Pulmonary artery endothelial cell (primary cell): ENCODE data around the gene CDH4. TPM values are rescaled to one million over a fixed set of nuclear protein-coding genes. Genes with fewer than 3 reads are reported as not detected.

Source experiments
- DNase-seq: peaks from one replicate; pipeline ENCODE4 v3.0.0-alpha.2; 2011; ENCODE audit warnings: low read depth, low spot score
- total RNA-seq: library from RNA; depleted of rRNA; stranded (reverse); fragments of >200 nt; gene quantifications from 2 replicates; pipeline ENCODE4 v1.2.3, GENCODE V29; 2014

The CDH4 gene
- total RNA-seq, 1 donor from 2014 or later = 7.5 TPM

DNA sequence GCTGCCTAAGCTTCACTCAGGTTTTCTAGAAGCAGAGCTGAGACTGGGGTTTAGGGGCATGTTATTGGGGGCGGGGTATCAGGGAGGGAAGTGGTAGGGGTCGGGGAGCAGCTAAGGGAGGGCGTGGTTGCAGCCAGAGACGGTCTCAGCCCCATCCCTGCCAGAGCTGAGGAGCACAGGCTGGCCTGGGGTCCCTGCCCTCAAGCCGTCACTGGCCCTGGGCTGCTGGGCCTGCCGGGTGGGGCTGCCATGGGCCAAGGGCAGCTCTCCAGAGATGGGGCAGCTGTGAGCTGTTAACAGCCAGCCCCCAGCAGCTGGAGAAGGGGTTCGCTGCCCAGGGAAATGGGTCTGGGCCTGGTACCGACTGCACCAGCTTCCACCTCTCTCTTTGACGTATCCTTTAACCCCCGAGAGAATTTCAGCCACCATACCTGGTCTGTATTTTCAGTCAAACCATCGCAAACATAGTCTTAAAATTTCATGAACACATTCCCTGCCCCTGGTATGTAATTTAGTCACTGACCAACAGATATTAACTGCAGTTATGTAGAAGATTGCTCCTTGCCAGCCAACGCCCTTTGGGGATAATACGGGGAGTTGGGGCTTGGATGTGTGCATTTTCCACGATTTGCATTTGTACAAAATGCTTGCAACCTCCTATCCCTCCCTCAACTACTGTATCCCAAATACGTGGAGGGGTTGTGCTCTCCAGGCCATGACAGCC is 560.2 kb downstream of the CDH4 start:
- DNase-seq = no peak

DNA sequence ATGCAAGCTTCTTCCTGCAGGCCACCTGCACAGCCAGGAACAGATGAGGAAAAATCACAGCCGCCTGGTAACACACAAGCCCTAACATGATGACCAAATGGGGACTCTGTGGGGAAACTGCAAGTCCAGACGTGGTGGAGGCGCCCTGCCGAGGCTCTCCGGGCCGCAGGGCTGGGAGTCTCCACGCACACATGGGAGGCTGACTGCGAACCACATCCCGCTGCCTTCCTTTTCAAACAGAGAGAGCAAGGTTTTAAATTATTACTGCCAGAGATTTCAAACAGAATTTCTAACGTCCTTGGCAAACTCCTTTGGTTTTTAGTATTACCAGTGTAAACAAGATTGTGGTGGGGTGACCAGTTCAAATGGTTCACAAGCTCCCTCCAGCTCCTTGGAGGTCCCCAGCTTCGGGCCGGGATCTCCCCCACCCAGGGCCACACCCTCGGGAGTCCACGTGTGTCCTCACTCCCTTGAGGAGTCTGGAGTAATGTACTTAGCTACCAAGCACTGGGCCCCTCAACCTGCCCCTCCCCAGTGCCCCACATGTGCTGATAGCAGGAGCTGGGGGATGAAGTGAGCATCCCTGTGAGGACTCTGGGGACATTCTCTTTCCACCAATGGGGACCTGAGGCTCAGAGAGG is 560.9 kb downstream of the CDH4 start:
- DNase-seq = no peak

DNA sequence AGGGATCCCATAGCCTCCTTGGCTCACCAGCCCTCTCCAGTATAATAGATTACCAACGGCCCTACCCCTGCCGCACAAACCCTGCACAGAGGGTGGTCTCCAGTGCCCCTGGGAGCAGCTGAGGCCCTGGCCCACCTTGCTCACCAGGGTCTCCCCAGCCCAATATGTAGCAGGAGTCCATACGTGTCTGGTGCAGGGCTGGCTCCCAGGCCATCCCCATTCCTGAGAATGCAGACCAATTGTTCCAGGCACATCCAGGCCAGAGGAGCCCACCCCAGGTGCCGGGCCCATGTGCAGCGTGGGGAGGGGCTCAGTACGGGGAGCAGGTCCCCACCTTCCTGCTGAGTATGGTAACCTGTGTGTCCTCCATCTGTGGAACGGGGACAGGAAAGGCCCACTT is 561.7 kb downstream of the CDH4 start:
- no peak for DNase-seq

DNA sequence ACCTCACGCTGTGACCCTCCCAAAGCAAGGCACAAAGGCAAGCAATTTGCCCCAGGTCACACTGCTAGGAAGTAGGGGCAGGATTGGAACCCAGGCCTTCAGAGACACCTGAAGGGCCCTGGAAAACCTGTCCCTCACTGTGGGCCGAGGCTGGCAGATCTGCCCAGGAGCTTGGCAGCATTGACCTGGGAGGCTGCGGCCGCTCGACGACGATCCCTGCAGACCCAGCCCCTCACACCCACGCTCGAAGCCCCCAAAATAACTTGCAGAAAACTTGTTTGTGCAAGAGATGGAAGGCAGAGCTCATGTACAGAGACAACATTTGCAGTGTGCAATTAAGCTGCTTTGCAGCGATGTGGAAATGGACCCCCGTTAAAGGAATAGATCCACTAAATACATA is 562.2 kb downstream of the CDH4 start:
- DNase-seq = no peak

DNA sequence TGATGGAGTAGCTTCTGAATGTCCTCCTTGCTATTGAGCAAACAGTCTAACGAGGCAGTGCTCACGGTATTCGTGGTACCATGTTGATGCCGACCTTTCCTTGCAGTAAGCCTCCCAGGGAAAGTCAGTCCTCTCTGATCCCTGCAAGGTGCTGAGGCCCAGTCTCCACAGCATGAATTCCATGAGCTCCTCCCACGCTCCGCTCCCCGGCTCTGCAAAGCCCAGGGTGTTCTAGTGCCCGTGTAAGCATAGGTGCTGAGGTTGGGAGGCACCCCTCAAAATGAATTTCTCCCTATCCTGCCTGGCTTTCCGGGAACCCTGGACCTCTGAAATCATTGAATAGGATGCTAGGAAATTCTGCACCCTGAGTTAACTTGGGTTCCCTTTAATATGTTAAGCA is 562.7 kb downstream of the CDH4 start:
- DNase-seq = no peak

DNA sequence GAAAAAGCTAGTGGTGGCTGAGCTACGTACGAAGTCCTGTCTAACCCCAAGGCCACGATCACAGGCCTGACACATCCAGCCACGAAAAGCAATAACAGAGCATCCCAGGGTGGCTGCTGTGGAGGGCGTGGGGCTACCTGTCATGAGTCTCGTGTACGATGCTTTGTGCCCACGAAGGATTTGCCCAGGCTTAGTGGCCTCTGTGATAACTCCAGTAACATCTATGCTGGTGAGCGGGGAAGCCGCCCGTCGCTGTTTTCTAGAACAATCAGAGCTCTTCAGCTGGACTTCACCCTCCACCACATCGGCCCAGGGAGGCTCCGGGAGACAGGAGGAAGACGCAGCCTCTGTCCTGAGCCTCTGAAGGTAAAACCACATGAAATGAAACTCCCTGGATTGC is 563.1 kb downstream of the CDH4 start:
- DNase-seq = no peak

DNA sequence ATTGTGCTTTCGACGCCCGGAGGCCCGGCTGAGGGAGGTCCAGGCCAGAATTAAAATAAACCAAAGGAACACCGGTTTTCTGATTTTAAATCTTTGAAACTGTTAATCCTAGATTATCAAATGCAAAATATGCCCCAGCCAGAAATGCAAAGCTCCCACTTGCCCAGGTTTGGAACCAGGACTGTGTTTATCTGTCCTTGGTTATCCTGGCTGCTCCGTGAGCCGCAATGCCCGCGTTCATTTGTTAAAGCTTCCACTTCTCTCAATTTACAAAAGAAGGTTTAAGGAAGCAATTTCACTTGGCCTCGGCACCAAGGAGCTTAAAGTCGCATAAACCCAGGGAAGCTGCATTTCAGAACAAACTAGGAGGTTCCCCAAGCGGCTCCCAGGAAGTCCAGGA is 563.6 kb downstream of the CDH4 start:
- no peak for DNase-seq

DNA sequence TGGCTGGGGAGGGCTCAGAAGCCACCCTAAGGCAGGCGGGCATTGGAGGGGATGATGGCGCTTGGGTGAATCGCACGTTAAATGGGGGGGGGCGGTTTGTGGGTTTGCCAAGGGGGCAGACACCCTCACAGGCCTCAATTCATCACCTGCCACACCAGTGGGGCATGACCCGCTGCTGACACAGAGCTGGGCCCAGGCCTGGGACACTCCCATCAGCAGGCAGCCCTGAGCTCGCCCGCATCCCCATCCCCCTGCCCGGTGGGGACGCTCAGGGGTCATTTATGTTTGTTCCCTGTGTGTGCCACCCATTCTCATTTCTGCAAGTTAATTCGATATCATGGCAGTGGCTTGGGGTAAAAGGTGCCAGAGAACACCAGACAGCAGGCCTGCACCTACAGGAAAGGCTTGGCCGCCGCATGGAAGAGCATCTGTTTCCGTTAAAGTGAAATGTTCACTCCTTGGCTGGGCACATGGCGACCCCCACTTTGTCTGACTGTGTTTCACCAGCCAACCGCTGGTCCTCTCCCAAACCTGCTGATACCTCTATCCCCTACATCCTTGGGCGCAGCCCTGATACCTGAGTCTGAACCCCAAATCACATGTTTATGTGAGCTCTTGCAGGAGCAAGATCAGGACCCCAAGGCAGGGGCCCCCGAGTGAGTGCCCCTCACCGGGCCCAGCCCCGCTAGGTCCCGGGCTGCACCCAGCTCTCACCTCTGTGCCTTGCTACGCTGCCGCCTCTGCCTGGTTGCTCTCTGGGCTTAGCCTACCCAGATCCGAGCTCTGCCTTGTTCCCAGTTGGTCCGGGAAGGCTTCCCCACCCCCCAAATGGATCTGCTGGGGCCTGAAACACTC is 564.8 kb downstream of the CDH4 start:
- DNase-seq = no peak

DNA sequence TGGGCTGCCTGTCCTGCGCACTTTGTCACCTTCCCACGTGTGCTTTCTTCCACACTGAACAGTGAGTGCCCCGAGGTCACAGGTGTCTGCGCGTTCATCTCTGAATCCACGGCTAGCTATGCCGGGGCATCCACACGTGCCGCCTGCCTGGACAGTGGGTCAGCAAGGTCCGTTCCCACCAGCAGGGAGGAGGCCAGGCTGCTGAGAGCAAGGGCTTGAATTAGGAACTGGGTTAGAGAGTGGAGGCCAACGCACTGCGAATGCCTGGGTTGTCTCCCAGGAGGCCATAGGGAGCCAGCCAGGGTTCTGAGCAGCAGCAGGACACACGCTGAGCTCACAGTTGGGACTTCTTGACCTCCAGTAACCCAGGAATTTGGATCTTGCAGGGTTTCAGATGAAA is 565.5 kb downstream of the CDH4 start:
- DNase-seq = no peak

DNA sequence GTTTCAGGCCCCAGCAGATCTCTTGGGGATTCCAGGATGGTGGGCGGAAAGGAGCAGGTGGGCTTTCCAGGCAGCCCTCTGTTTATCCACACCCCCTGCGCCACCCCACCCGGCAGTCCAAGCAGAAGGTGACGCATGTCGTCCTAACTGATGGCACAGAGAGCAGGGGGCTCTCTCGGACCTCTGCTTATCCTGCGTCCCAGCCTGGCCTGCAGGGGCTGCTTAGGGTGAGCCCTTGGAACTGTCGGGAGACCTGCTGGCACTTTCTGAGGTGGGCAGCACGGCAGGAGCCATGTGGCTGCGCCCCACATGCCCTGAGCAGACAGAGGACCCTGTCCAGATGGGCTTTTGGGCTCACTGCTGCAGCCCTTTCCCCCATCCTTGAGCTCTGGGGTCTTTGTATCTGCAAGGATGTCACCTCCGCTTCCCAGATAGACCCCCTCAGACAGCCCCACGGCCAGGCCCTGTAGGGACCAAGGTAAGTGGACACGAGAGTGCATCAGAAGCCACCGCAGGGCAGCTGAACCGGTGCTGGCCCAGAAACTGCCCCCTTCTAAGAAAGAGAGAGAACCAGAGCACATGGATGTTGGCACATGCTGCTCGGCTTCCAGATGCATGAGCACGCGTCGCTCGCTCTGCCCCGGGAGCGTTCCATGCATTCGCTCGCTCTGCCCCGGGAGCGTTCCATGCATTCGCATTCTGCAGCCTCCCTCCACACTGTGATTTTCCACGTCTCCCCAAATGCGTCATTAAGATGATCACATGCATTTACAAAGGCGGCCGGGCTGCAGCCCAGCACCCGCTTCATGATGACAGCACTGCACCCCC is 566.9 kb downstream of the CDH4 start:
- DNase-seq = no peak

DNA sequence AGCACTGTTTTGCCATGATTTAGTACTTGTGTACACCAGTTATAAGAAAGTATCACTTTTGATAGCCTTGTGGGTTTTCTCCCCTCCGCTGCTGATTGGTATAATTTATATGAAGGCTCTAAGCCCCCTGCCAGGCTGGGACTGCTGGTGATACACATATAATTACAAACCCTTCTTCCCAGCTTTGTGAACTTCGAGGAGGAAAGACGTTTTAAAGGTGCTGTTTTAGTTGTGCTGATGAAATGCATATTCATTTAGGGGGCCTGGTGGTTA is 567.4 kb downstream of the CDH4 start:
- no peak for DNase-seq

DNA sequence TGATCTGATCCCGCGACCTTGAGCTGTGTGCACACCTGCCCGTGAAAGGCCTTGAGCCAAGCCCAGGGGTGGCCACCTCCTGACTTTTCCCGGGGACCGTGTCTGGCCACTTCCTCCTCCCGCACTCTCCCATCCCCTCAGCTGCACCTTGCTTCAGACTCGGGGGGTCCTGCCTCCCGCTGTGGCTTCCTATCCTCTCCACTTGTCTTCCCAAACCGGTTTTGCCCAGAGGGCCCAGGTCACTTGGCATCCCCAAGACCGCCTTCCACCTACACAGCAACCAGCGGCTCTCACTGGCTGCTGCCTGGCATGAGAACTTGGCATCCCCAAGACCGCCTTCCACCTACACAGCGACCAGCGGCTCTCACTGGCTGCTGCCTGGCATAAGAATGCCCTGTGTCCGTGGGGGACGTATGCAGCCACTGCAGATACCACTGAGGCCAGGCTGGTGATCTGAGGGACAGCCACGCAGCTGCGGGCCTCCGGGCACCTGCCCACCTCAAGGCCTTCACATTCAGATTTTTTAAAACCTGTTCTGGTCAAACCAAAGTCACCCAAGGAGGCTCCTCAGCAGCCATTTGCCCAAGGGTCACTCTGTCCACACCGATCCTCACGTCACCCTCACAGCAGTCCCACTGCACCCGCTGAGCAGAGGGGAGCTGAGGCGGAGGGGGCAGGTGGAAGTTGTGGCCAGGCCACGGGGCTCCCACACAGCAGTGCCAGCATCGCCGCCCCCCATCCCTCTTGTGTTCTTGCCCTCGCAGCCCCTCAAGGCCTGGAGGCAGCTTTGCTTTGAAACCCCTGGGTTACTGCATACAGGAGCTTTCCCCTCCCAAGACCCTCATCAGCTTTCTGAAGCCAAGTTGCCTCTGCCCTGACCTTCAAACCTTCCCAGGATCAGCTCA is 568.1 kb downstream of the CDH4 start:
- DNase-seq = no peak

DNA sequence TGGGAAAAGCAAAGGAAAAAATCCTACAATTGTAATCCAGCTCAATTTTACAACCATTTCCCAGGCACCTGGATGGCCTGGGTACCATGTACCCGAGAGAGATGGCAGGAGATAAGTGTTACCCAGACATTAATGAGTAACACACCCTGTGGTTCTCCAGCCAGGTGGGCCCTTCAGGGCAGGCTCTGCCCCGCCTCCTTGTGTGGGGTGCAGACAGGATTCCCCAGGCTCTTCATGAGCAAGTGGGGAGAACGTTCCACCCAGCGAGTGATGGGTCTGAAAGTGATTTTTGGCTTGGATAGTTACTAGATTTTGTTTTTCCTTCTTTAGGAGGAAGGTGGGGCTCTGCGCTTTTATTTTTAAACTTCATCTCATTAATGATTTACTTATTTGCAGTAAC is 569.7 kb downstream of the CDH4 start:
- DNase-seq = no peak

DNA sequence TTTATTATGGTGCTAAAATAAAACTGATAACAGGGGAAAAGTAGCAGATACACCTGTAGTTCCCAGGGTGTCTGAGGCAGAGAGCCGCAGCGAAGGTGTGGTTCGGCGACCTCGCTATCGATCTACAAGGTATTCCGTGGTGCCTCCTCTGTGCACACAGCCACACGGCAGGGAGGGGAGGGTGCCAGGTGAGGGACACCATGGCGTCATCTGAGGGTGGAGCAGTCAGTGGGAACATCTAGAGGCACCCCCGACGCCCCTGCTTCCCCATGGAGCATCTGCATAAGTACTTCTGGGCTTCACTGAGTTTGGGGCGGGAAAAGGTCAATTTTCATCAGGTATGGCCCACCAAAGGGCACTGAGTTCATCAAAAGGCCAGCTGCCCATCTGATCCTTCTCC is 570.3 kb downstream of the CDH4 start:
- DNase-seq = no peak

DNA sequence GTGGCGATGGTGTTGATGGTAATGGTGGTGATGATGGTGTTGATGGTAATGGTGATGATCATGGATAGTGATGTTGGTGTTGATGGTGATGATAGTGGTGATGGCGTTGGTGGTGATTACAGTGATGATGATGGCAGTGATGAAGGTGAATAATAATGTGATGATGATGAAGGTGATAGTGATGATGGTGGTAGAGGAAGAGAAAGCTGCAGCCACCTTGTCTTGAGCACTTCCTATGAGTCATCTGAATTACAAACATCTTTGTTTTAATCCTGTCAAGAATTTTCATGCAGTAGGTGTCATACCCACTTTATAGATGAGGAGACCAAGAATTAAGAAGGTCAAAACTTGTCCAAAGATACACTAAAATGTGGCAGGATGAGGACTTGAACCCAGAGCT is 571.2 kb downstream of the CDH4 start:
- DNase-seq = no peak

DNA sequence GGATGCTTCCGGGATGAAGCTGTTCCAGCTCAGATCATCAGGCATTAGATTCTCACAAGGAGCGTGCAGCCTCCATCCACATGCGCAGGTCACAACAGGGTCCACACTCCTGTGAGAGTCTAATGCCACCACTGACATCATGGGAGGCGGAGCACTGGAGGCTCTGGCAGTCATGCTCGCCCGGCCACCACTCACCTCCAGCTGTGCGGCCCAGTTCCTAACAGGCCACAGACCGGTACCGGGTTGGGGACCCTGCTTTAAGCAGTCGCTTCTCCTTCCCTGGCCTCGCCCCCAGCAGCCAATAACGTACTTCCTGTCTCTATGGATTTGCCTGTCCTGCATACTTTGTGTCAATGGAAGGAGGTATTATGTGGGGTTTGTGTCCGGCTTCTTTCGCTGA is 576.8 kb downstream of the CDH4 start:
- DNase-seq = no peak

DNA sequence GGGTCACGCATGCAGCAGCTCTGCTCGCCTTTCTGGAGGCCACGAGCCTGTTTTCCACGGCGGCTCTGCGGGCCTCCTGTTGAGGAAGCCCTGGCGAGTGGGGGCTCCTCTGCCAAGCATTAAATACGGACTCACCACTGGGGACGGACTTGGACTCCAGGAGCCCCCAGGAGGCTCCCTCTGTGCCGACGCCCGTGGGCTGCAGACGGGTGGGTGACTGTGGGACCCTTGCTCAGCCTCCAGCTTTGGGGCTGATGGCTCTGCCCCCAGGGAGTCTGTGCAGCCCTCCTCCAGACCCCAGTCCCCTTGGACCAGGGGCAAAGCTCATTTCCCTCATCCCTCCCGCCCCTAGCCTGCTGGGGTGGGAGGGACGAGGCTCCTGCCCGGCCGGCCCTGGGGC is 577.5 kb downstream of the CDH4 start:
- DNase-seq = no peak

DNA sequence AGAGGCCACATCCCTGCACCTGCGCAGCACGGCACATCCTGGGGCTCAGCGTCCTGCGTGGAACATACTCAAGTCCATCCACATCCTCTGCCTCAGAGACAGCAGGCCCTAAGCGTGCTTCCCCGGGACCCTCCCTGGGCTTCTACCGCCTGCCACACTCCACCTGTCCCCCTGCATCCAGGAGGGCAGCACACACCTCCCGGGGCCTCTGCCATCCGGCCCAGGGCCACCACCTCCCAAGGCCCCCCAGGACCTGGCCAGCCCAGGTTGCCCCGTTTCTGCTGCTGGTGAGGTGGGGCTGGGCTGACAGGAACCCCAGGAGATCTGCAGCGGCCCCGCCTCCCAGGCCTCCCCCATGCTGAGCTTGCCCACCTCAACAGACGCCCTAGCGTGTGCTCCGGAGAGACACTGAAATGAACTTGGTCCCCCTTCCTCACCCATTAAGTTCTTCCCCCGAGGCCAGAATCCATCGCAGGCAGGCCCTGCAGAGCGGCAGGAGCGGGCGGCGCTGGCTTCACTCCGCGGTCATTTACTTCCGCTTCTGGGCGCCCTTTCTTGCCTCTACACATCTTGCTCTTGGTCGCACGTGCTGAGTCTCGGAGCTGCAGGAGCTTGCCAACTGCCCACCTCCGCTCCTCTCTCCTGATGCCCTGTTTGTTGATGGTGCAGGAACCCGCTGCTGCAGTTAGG is 578.3 kb downstream of the CDH4 start:
- DNase-seq = no peak

DNA sequence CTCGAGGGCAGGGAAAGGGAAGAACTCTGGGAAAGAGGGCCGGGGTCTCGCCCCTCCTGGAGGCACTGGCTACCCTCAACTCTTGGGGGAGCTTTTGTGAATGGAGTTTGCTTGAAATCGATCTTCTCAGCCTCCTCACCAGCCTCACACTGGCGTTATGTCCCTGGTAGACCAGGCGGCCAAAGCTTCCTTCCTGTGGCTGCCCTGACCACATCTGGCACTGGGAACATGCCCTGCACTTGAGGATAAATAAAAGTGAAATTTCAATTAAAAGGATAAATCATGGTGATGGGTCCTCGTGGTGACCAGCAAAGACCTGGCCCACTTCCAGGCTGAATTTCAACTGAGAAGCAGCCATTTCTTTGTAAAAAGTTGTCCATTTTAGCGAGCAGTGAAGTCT is 578.9 kb downstream of the CDH4 start:
- no peak for DNase-seq

DNA sequence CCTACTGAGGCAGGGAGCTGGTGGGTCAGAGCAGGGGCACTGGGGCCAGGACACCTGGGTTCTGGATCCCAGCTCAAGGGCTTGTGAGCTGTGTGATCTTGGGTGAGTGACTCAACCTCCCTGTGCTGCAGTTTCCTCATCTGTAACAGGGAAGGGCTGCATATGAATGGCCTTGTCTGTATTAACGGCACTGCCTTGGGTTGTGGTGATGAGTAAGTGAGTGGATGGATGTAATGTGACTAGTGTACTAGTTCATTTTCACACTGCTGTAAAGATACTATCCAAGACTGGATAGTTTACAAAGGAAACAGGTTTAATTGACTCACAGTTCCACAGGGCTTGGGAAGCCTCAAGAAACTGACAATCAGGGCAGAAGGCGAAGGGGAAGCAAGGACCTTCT is 580.1 kb downstream of the CDH4 start:
- DNase-seq = no peak
